Brain microvascular endothelial cell (primary cell): ENCODE results near the gene RIBC2.

ENCODE experiments used
- DNase-seq: peaks from one replicate; pipeline ENCODE4 v3.0.0-alpha.2; 2020
- H3K27ac ChIP-seq: fragments of 250-450 bp; sonication (Bioruptor Pico); 2 replicates; pipeline ENCODE4 v1.5.1; 2020; ENCODE audit warnings: mild to moderate bottlenecking, moderate library complexity
- H3K27me3 ChIP-seq: fragments of 250-450 bp; sonication (Bioruptor Pico); replicated peaks from 2 replicates; pipeline ENCODE4 v1.5.1; 2020; ENCODE audit warnings: mild to moderate bottlenecking
- H3K36me3 ChIP-seq: fragments of 250-450 bp; sonication (Bioruptor Pico); replicated peaks from 2 replicates; pipeline ENCODE4 v1.5.1; 2020; ENCODE audit warnings: mild to moderate bottlenecking
- H3K4me3 ChIP-seq: 2 replicates; pipeline ENCODE4 v1.5.1; 2011; ENCODE audit warnings: low read depth, mild to moderate bottlenecking, control low read depth, low read length, moderate library complexity
- CTCF ChIP-seq: IDR thresholded peaks from 2 replicates; pipeline ENCODE4 v1.5.1; 2011; ENCODE audit warnings: low read depth, mild to moderate bottlenecking, moderate library complexity, low read length, control low read depth, inconsistent platforms; ENCODE audit errors: missing control alignments
- in situ Hi-C: cut with HindIII; loops from 2 replicates; pipeline ENCODE4 v1.10.0; 2017; ENCODE audit warnings: low sequenced_read_pairs, low pct_ligation_motif_present

The RIBC2 gene

GRCh38 chr22:45481661-45482060, 68.2 kb downstream of the RIBC2 start:
- no peak for TF ChIP-seq CTCF
- H3K4me3 ChIP-seq = no peak overlapping the region
- no peaks in the 10 kb centered on the region for H3K36me3 ChIP-seq
- H3K27ac ChIP-seq = no peak overlapping the region
- no peaks in the 10 kb centered on the region for H3K27me3 ChIP-seq
- no peak for DNase-seq
- in situ Hi-C loops = no loop called here
